ENCODE measurements around the gene KIF1C.

GRCh38 chr17:4955091-4955490 is 42.7 kb upstream of the KIF1C start:
- TF ChIP-seq TOE1 (IDR thresholded peaks at IDR 0.05; ENCODE audit: borderline replicate concordance) (no peak), TOE1 (CRISPR knock-in tag; IDR thresholded peaks at IDR 0.05; ENCODE audit: borderline replicate concordance, low read depth) (no peak), POLR3A (IDR thresholded peaks at IDR 0.05; ENCODE audit: borderline replicate concordance, extremely low read depth, insufficient read depth, insufficient read length) (no peak), RAD21 (CRISPR knock-in tag; conservative IDR thresholded peaks at IDR 0.05 in 1 of 2, IDR thresholded peaks at IDR 0.05 in 1 of 2) (no peak), SMARCC2 (IDR thresholded peaks at IDR 0.05; ENCODE audit: low read depth) (no peak), YY1 (IDR thresholded peaks at IDR 0.05; ENCODE audit: borderline replicate concordance in 1 of 3, control insufficient read depth in 1 of 3, extremely low read depth in 1 of 3, insufficient read depth in 3 of 3, insufficient read length in 1 of 3, insufficient replicate concordance in 2 of 3, low read depth in 1 of 3, low read length in 2 of 3) (no peak), HCFC1 (IDR thresholded peaks at IDR 0.05; ENCODE audit: low read depth, low read length) (no peak), MYC (IDR thresholded peaks at IDR 0.05; ENCODE audit: low read depth, low read length) (no peak), MYC (CRISPR knock-in tag; IDR thresholded peaks at IDR 0.05; ENCODE audit: borderline replicate concordance, low read depth) (no peak)
- TF ChIP-seq, protein P1, sequence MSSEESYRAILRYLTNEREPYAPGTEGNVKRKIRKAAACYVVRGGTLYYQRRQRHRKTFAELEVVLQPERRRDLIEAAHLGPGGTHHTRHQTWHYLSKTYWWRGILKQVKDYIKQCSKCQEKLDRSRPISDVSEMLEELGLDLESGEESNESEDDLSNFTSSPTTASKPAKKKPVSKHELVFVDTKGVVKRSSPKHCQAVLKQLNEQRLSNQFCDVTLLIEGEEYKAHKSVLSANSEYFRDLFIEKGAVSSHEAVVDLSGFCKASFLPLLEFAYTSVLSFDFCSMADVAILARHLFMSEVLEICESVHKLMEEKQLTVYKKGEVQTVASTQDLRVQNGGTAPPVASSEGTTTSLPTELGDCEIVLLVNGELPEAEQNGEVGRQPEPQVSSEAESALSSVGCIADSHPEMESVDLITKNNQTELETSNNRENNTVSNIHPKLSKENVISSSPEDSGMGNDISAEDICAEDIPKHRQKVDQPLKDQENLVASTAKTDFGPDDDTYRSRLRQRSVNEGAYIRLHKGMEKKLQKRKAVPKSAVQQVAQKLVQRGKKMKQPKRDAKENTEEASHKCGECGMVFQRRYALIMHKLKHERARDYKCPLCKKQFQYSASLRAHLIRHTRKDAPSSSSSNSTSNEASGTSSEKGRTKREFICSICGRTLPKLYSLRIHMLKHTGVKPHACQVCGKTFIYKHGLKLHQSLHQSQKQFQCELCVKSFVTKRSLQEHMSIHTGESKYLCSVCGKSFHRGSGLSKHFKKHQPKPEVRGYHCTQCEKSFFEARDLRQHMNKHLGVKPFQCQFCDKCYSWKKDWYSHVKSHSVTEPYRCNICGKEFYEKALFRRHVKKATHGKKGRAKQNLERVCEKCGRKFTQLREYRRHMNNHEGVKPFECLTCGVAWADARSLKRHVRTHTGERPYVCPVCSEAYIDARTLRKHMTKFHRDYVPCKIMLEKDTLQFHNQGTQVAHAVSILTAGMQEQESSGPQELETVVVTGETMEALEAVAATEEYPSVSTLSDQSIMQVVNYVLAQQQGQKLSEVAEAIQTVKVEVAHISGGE (CRISPR knock-in tag; IDR thresholded peaks at IDR 0.05) = no peak
- TF ChIP-seq, protein P2, sequence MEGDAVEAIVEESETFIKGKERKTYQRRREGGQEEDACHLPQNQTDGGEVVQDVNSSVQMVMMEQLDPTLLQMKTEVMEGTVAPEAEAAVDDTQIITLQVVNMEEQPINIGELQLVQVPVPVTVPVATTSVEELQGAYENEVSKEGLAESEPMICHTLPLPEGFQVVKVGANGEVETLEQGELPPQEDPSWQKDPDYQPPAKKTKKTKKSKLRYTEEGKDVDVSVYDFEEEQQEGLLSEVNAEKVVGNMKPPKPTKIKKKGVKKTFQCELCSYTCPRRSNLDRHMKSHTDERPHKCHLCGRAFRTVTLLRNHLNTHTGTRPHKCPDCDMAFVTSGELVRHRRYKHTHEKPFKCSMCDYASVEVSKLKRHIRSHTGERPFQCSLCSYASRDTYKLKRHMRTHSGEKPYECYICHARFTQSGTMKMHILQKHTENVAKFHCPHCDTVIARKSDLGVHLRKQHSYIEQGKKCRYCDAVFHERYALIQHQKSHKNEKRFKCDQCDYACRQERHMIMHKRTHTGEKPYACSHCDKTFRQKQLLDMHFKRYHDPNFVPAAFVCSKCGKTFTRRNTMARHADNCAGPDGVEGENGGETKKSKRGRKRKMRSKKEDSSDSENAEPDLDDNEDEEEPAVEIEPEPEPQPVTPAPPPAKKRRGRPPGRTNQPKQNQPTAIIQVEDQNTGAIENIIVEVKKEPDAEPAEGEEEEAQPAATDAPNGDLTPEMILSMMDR (IDR thresholded peaks at IDR 0.05 in 2 of 3, conservative IDR thresholded peaks at IDR 0.05 in 1 of 3; ENCODE audit: insufficient read depth in 2 of 3, low read depth in 1 of 3, low read length in 3 of 3) = no peak

Measured in K562 (cell line).